Large intestine (tissue), 3 donors: Measurements from ENCODE around the gene SERINC5. TPM values are rescaled to one million over a fixed set of nuclear protein-coding genes. Genes with fewer than 3 reads are reported as not detected.
"Not testable (repeated sequence)": the region's sequence is repeated elsewhere in the genome, so short reads cannot be mapped to it uniquely, and the experiment has no call there.

Experiments used
- DNase-seq, 2 donors: peaks; one replicate each; pipeline versions ENCODE4 v3.0.0 to v3.0.0-alpha.2; 2013
- H3K27ac ChIP-seq: one replicate; pipeline ENCODE4 v1.5.1; 2013; ENCODE audit warnings: low read length
- H3K27me3 ChIP-seq: 2 replicates; pipeline ENCODE4 v1.6.1; 2013; ENCODE audit warnings: low read length; ENCODE audit not compliant: control insufficient read depth, insufficient read depth
- H3K36me3 ChIP-seq: 2 replicates; pipeline ENCODE4 v1.6.1; 2013; ENCODE audit warnings: low read length; ENCODE audit not compliant: control insufficient read depth, insufficient read depth
- H3K4me1 ChIP-seq: one replicate; pipeline ENCODE4 v1.6.1; 2013; ENCODE audit warnings: low read length; ENCODE audit not compliant: control insufficient read depth, insufficient read depth
- H3K4me3 ChIP-seq: one replicate; pipeline ENCODE4 v1.5.1; 2013; ENCODE audit warnings: low read length
- H3K9me3 ChIP-seq: one replicate; pipeline ENCODE4 v1.6.1; 2013; ENCODE audit warnings: mild to moderate bottlenecking, low read depth, low read length, moderate library complexity; ENCODE audit not compliant: control insufficient read depth
- WGBS: methylation state at CpG from one replicate; pipeline ENCODE4 v1.1.5; 2013; ENCODE audit warnings: low lambda C conversion rate; ENCODE audit not compliant: insufficient coverage; 5-methylcytosine and 5-hydroxymethylcytosine counted together
- polyA plus RNA-seq: library from polyadenylated mRNA; unstranded; fragments of 120-200 nt; gene quantifications from one replicate; pipeline ENCODE4 v1.2.1, GENCODE V29; 2013

The SERINC5 gene
- polyA plus RNA-seq, 1 donor = 44.8 TPM

- Histone ChIP-seq H3K36me3 (no peaks in the 10 kb centered on the region), H3K4me3 (no peak overlapping the region), H3K27me3 (no peaks in the 10 kb centered on the region), H3K27ac (no peak overlapping the region), H3K4me1 (peaks cover 32% of the 10 kb centered on the region), H3K9me3 (peaks cover 4% of the 10 kb centered on the region)
- no peak for DNase-seq
- no CpG with 5 or more reads among the region's 9 CpGs for WGBS
Measured at GRCh38 chr5:80109646-80110478, 146.0 kb downstream of the SERINC5 start.

- WGBS = 80% methylated on average over 1 of the region's 5 CpGs
- Histone ChIP-seq H3K9me3 (no peaks in the 10 kb centered on the region), H3K4me3 (no peak overlapping the region), H3K27ac (no peak overlapping the region), H3K36me3 (no peaks in the 10 kb centered on the region), H3K4me1 (peaks cover 29% of the 10 kb centered on the region), H3K27me3 (no peaks in the 10 kb centered on the region)
- no peak for DNase-seq
Measured at GRCh38 chr5:80106916-80107315, 148.9 kb downstream of the SERINC5 start.

GRCh38 chr5:80105698-80106439 lies 150.0 kb downstream of the SERINC5 start:
- DNase-seq = peak; percentile 69 to 79
- no peaks in the 10 kb centered on the region for H3K9me3 ChIP-seq
- no peak overlapping the region for H3K27ac ChIP-seq
- no peak overlapping the region for H3K4me3 ChIP-seq
- H3K4me1 ChIP-seq = peaks cover 21% of the 10 kb centered on the region
- no peaks in the 10 kb centered on the region for H3K27me3 ChIP-seq
- H3K36me3 ChIP-seq = no peaks in the 10 kb centered on the region
- no CpG with 5 or more reads among the region's 7 CpGs for WGBS

GRCh38 chr5:80103371-80103770 lies 152.5 kb downstream of the SERINC5 start:
- no peaks in the 10 kb centered on the region for H3K27me3 ChIP-seq
- H3K9me3 ChIP-seq = no peaks in the 10 kb centered on the region
- WGBS = no CpG with 5 or more reads among the region's 6 CpGs
- no peaks in the 10 kb centered on the region for H3K36me3 ChIP-seq
- DNase-seq = no peak
- no peak overlapping the region for H3K27ac ChIP-seq
- no peak overlapping the region for H3K4me3 ChIP-seq
- H3K4me1 ChIP-seq = peaks cover 7% of the 10 kb centered on the region

- Histone ChIP-seq H3K9me3 (no peaks in the 10 kb centered on the region), H3K27ac (no peak overlapping the region)
- no peak for DNase-seq
Measured at GRCh38 chr5:80101993-80102392, 153.9 kb downstream of the SERINC5 start.

GRCh38 chr5:80097451-80097850 lies 158.4 kb downstream of the SERINC5 start:
- Histone ChIP-seq H3K36me3 (no peaks in the 10 kb centered on the region), H3K4me3 (no peak overlapping the region), H3K27ac (no peak overlapping the region), H3K9me3 (no peaks in the 10 kb centered on the region), H3K4me1 (peaks cover 6% of the 10 kb centered on the region), H3K27me3 (no peaks in the 10 kb centered on the region)
- no CpG with 5 or more reads among the region's 10 CpGs for WGBS
- no peak for DNase-seq

More at GRCh38 chr5:80101993-80102392, 153.9 kb downstream of the SERINC5 start:
- Histone ChIP-seq H3K4me3 (no peak overlapping the region), H3K36me3 (no peaks in the 10 kb centered on the region), H3K4me1 (peaks cover 7% of the 10 kb centered on the region), H3K27me3 (no peaks in the 10 kb centered on the region)

GRCh38 chr5:80094236-80094738 lies 161.6 kb downstream of the SERINC5 start:
- Histone ChIP-seq H3K9me3 (no peaks in the 10 kb centered on the region), H3K27ac (no peak overlapping the region), H3K4me1 (peaks cover 6% of the 10 kb centered on the region), H3K4me3 (no peak overlapping the region), H3K36me3 (no peaks in the 10 kb centered on the region), H3K27me3 (no peaks in the 10 kb centered on the region)
- no CpG with 5 or more reads among the region's 5 CpGs for WGBS
- no peak for DNase-seq

- no CpG with 5 or more reads among the region's 8 CpGs for WGBS
- Histone ChIP-seq H3K27me3 (no peaks in the 10 kb centered on the region), H3K27ac (no peak overlapping the region), H3K36me3 (no peaks in the 10 kb centered on the region), H3K9me3 (no peaks in the 10 kb centered on the region), H3K4me3 (no peak overlapping the region), H3K4me1 (peaks cover 6% of the 10 kb centered on the region)
- peak in 1 of 2 donors; percentile 56 for DNase-seq
Measured at GRCh38 chr5:80093796-80094195, 162.1 kb downstream of the SERINC5 start.

- Histone ChIP-seq H3K9me3 (no peaks in the 10 kb centered on the region), H3K4me3 (no peak overlapping the region), H3K27me3 (no peaks in the 10 kb centered on the region), H3K27ac (no peak overlapping the region), H3K4me1 (peaks cover 6% of the 10 kb centered on the region), H3K36me3 (no peaks in the 10 kb centered on the region)
- WGBS = no CpG with 5 or more reads among the region's 8 CpGs
- DNase-seq = no peak
Measured at GRCh38 chr5:80092486-80093107, 163.3 kb downstream of the SERINC5 start.

- WGBS = no CpG with 5 or more reads among the region's 15 CpGs
- not testable (repeated sequence) for H3K27me3 ChIP-seq, H3K9me3 ChIP-seq, H3K4me3 ChIP-seq, H3K4me1 ChIP-seq, H3K36me3 ChIP-seq, DNase-seq, H3K27ac ChIP-seq
Measured at GRCh38 chr5:80091792-80092192, 164.1 kb downstream of the SERINC5 start.
